Kidney glomerular epithelial cell (primary cell): ENCODE measurements around the gene ARFGAP2.

Source experiments
- DNase-seq: peaks from one replicate; lab custom pipeline; 2025; lab: John Stamatoyannopoulos, UW

Gene ARFGAP2

GRCh38 chr11:47171061-47171838, 5.4 kb downstream of the ARFGAP2 start:
- no peak for DNase-seq

DNA sequence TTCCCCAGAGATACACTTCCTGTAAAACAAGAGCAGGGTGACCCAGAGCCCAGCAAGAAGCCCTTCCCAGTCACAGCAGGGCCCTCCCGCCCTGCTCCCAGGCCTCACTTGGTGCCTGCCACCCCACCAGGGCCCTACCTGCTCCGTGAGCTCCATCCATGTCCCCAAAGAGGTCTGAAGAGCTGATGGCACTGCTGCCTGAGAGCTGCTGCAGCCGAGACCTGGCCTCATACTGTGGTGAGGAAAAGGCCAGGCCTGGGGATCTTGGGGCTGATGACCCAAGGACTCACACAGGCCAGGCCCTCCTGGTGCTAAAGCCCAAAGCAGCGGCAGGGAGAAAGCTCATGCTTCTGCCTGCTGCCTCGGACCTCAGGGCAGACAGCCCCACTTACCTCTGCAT, 10.3 kb downstream of the ARFGAP2 start:
- no peak for DNase-seq

GRCh38 chr11:47165253-47165840, 11.3 kb downstream of the ARFGAP2 start:
- no peak for DNase-seq

DNA sequence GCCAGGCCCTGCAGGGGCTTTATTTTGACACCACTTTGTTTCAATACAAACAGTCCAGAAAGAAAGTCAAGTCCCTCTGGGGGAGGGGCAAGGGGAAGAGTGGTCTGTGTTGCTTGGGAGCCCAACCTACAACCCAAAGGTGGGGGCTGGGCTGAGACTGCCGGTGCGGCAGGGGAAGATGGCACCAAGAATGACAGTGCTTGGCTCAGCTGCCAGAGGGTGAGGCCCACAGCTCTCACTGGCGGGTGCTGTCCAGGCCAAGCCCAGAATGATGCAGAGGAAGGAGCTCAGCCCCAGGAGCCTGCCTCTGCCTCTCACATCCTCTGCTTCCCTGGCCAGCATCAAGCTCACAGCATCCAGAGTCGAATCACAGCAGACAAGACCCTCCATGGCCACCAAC, 12.4 kb downstream of the ARFGAP2 start:
- DNase-seq: no peak

- no peak for DNase-seq
Observed at GRCh38 chr11:47163898-47164297, 12.8 kb downstream of the ARFGAP2 start.

GRCh38 chr11:47163193-47163592, 13.5 kb downstream of the ARFGAP2 start:
- no peak for DNase-seq

DNA sequence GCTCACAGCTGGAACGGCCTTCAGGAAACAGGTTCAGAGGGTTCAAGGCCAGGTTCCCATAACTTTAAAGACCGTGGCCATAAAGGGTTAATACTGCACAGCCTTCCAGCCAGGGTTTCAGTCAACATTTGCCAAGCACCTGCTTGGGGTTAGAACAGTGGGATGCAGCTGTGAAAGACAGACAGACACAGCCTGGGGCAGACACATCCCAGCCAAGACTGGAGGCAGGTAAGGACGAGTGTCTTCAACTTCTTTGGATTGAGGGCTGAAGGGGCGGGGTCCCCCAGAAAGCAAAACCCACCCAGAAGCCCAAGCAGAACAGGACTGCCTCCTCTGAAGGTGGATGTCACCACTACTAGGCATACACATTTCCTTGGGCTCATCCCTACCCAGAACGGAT, 14.3 kb downstream of the ARFGAP2 start:
- DNase-seq: no peak

DNA sequence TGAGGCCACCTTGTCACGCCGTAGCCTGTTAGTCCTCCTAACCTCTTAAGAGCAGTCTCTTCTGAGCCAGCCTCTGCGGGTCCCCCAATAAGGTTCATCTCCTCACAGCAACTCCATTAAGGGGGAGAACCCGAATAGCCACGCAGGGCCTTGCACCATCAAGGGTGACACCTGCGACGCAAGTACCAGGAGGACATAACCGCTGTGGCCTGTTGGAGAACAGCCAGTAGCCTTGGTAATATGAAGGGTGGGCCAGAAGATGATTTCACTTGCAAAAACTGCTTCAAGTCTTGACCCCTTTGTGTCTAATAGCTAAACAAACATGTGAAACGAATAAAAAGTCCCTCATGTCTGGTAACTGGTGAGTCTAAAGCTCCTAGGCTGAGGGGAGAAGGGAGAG, 14.8 kb downstream of the ARFGAP2 start:
- no peak for DNase-seq

DNA sequence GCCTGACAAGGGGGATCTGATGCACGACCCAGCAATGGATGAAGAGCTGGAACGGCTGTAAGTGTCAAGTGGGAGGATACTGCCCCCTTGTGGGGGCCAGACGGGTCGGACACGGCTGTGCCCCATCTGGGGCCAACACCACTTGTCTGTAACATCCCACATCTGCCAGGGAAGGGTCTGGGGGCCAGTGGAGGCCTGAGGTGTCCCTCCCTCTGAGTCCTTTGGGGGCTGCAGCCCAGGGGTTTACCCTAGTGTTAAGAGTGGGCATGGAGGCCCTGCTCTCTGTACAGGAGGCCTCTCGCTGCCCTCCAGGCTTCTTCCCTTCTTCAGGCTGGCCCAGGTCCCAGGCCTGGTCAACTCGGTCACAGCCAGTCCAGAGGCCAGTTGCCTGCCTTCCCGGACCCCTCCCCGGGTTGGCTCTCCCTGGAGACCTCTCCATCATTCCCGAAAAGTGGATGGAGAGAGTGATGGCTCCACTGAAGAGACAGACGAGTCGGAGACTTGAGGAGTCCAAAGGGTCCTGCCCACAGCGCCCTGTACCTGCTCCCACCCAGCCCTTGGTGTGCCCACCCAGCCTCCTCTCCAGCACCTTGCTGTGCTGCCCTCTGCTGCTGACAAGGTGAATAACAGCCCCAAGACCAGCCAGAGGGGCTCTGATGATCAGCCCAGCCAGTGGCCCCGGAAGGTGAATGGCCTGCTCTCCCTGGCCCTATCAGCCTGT, 15.4 kb downstream of the ARFGAP2 start:
- peak; percentile 65 for DNase-seq

DNA sequence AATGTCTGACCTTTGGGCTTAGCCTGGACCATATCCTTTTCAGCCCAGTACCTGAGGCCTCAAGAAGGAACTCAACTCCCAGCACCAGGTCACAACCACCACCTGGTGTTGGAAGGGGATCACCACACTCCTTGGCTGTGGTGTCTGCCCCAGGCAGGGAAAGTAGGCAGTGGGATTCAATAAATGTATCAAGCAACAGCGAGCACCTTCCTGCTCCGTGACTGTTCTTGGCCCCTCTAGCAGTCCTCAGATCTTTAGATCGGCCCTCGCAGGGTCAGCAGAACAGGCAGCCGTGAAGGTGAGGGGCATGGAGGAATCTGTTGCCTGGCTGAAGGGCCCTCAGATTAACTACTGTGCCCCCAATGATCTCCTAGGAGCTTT, 15.9 kb downstream of the ARFGAP2 start:
- DNase-seq: no peak

DNA sequence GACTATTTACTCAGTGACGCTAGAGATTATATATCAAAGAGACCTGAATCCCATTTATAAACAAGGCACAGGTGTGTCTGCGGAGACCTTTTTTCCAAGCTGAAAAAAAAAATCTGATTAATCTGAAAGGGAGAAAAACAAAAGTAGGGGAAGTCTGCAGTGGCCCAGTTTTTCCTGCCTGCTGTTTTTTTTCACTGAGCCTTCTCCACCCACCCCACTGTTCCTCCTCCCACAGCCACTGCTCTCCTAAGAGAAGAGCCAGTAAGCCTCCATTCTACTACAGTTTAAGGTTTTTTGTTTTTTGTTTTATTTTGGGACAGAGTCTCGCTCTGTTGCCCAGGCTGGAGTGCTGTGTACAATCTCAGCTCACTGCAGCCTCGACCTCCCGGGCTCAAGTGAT, 18.4 kb downstream of the ARFGAP2 start:
- DNase-seq: no peak

GRCh38 chr11:47157805-47158204, 18.9 kb downstream of the ARFGAP2 start:
- no peak for DNase-seq

- DNase-seq: no peak
Observed at GRCh38 chr11:47156951-47157350, 19.7 kb downstream of the ARFGAP2 start.

GRCh38 chr11:47156333-47156732, 20.3 kb downstream of the ARFGAP2 start:
- DNase-seq: peak; percentile 9

DNA sequence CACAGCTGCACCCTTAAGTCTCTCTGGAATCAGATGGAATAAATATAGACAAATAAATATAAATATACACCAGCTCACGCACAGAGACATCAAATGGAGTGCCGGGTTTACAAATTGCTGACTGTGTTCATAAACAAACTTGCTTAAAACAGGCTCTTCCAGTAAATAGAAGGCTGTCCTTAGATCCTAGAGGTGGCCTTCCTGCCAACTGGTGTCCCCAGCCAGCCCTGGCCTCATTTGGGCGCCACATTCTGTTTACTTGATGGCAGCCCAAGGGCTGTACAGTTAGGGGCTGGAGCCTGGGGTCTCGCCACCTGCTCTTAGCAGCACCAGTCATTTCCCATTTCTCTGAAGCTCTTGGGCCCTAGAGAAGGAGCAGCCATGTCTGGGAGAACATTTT, 20.8 kb downstream of the ARFGAP2 start:
- no peak for DNase-seq

DNA sequence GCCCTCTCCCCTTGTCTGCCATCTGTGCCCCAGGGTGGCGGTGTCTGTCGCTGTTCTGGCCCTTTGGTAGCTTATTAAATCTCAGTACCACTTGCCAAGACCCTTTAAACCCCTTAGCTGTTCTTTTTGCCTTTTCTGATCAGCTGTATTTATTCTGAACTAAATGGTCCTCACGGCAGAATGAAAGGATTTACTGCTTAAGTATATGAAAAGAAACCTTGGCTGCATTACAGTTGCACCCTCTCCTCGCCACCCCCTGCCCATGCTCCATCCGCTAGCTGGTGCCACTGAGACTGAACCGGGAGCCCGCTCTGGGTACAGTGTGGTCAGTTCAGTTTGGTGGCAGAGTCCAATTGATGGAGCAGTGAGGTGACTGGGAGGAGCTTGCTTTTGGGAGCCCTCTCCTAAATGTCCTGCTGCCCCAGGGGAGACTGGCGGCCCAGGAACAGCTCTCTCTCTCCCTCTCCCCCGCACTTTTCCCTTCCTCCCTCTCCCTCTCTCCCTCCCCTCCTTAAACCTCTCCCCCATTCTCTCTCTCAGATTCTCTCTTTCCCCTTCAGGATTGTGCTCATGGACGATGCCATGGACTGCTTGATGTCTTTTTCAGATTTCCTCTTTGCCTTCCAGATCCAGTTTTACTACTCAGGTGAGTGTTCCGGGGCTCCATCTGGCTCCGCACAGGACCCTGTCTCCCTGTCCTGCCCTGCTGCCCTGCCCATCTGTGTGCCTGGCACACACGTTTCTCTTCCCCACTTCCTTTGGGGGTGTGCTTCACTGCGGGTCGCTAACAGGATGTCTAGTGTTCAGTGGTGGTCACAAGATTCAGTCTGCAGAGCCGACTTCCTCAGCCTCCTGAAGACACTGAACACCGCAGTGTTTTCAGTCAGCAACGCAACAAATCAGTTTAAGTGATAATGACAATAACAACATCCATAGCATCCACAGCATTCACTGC, 21.8 kb downstream of the ARFGAP2 start:
- no peak for DNase-seq

DNA sequence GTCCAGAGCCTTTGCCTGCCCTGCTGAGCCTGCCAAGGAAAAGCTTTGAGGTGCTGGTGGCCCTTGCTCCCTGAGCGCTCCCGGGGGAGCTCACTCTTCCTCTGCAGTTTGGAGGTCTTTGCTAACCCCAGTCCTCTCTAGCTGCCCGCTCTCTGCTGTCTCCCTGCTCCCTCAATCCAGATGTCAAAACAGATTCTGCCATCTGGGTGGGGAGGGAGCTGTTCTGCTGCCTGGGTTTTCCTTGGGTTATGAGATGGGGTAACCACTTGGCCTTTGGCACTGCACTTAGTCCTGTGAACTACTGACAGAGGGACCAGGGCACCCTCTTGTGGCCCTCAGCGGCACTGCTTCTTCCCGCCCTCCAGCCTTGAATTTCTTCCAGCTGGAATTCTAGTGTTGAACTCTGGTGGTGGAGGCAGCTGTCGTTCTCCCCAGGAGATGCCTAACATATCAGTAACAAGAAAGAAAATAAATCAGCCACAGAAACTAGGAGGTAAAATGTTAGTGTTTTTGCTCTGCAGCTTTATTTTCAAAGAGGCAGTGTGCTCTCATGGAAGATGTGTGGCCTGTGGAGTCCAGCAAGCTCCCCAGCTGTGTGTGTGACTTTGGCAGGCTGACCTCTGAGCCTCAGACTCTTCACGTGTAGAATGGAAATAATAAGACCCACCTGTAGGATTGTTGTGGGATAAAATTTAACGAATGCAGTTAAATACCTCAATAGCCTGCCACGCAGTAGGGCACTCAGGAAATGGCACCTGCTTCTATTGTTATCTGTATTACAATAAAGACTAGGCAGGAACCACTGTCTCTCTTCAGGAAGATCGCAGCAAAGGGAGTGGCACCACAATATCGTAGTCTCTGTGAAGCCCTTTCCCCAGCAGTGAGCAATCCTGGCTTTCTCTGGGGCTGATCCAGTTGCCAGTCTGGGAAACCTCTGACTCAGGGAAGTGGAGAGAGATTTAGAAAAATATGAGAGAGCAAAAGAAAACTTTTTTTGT, 23.4 kb downstream of the ARFGAP2 start:
- DNase-seq: peak; percentile 65

DNA sequence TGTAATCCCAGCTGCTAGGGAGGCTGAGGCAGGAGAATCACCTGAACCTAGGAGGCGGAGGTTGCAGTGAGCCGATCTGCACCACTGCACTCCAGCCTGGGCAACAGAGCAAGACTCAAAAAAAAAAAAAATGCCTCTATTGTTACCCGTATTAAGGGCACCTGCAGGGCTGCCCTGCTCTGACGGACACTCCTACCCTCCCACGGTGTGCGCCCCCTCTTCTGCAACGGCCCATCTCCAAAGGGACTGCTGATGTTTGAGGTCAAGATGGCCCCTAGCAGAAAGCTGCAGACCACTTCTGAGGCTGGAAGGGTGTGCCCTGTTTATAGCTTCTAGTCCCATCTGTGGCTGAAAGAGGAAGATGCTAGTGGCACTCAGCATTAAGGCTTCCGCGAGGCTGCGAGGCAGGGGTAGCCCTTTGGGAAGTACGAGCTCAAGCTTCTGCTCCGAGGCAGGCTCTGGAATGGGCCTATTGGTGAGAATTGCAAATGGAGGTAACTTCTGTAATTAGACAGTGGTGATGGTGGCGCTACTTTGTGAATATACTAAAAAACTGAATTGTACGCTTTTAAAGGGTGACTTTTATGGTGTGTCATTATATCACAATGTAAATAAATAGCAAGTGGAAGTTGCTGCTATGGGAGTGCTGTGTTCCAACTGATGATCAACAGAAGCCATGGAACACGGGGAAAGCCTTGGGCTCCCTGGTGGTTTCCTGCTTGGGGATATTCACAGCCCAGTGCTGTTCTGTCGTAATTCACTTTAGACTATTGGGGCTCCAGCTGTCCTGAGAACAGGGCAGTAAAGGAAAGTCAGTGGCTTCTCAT, 24.3 kb downstream of the ARFGAP2 start:
- DNase-seq: no peak

GRCh38 chr11:47149782-47150181, 26.9 kb downstream of the ARFGAP2 start:
- no peak for DNase-seq
